Stimulated activated CD4-positive, alpha-beta T cell treated with anti-CD3 and anti-CD28 coated beads, Interleukin-4, amount 100 ng/mL, for 48 hours (primary cell): ENCODE results near the gene DEFB112.

Experiments used
- DNase-seq, 2 donors: peaks; one replicate each; pipeline ENCODE4 v3.0.0-alpha.2; 2020; ENCODE audit warnings: low read depth in 2 of 2

The DEFB112 gene

DNA sequence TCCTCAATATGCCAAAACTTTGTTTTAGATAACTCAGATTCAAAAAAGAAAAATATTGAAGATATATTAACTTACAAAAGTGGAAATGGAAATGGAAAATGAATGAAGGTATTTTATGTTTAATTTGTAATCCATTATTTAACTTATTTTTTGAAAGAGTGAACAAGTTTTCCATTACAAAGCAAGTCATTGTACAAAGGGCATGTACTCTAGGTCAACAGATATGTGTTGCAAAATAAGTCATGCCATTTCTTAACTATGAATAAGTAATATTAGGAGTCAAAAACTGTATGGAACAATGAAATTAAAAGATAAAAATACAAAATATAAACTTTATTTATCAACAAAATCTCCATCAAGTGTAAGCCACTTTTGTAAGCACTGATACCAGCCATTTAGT, 54.5 kb downstream of the DEFB112 start:
- no peak for DNase-seq
